ENCODE results near the gene NCOR2. TPM values are rescaled to one million over a fixed set of nuclear protein-coding genes. Genes with fewer than 3 reads are reported as not detected.
A peak's percentile ranks its signal among the peaks of the same experiment; 100 is the strongest.

The NCOR2 gene
- total RNA-seq, 2 donors from 2014 or later, result 185 to 207 TPM

GRCh38 chr12:124603831-124604251 lies 36.4 kb upstream of the NCOR2 start:
- H3K36me3 ChIP-seq (ENCODE audit: control insufficient read depth, insufficient read depth, low read length), result no peaks in the 10 kb centered on the region
- no peak for TF ChIP-seq CTCF (conservative IDR thresholded peaks at IDR 0.05)
- peaks cover 1% of the 10 kb centered on the region for H3K27me3 Mint-ChIP-seq (ENCODE audit: insufficient read depth)
- peaks cover 16% of the 10 kb centered on the region for H3K9me3 ChIP-seq (ENCODE audit: control insufficient read depth, low read length)
- no peak overlapping the region for H3K4me3 Mint-ChIP-seq
- peaks cover 11% of the 10 kb centered on the region for H3K4me1 ChIP-seq (ENCODE audit: control insufficient read depth, insufficient read depth, low read length)
- no peak overlapping the region for H3K4me3 ChIP-seq (ENCODE audit: low read length)
- DNase-seq, result no peak
- peaks cover 2% of the 10 kb centered on the region for H3K36me3 Mint-ChIP-seq (ENCODE audit: low read depth)
- no peaks in the 10 kb centered on the region for H3K27me3 ChIP-seq (ENCODE audit: control insufficient read depth, insufficient read depth, low read length, poor library complexity, severe bottlenecking)
- H3K9me3 Mint-ChIP-seq, result peaks cover 16% of the 10 kb centered on the region
- H3K27ac ChIP-seq (ENCODE audit: low read depth, low read length), result peak overlapping the region; percentile 78
- WGBS, 2 experiments (ENCODE audit: insufficient coverage in 1 of 2, insufficient read length in 1 of 2), result 93 to 94% methylated on average over 10 to 12 of the region's 12 CpGs
- no peak overlapping the region for H3K27ac Mint-ChIP-seq
- H3K4me1 Mint-ChIP-seq, result peaks cover 18% of the 10 kb centered on the region
- H3K9ac ChIP-seq (ENCODE audit: extremely low read depth, low read length, poor library complexity, severe bottlenecking), result no peak overlapping the region

- Histone ChIP-seq H3K4me3 (ENCODE audit: low read length) (no peak overlapping the region), H3K9me3 (ENCODE audit: control insufficient read depth, low read length) (peaks cover 18% of the 10 kb centered on the region), H3K9ac (ENCODE audit: extremely low read depth, low read length, poor library complexity, severe bottlenecking) (no peak overlapping the region), H3K27me3 (ENCODE audit: control insufficient read depth, insufficient read depth, low read length, poor library complexity, severe bottlenecking) (no peaks in the 10 kb centered on the region), H3K27ac (ENCODE audit: low read depth, low read length) (peak overlapping the region; percentile 78), H3K36me3 (ENCODE audit: control insufficient read depth, insufficient read depth, low read length) (no peaks in the 10 kb centered on the region), H3K4me1 (ENCODE audit: control insufficient read depth, insufficient read depth, low read length) (peaks cover 11% of the 10 kb centered on the region)
- H3K4me3 Mint-ChIP-seq, result no peak overlapping the region
- no peak for DNase-seq
- H3K36me3 Mint-ChIP-seq (ENCODE audit: low read depth), result peaks cover 2% of the 10 kb centered on the region
- H3K4me1 Mint-ChIP-seq, result peaks cover 15% of the 10 kb centered on the region
- H3K27ac Mint-ChIP-seq, result no peak overlapping the region
- WGBS, 2 experiments (ENCODE audit: insufficient coverage in 1 of 2, insufficient read length in 1 of 2), result 76 to 87% methylated on average over 7 to 12 of the region's 12 CpGs
- peaks cover 2% of the 10 kb centered on the region for H3K27me3 Mint-ChIP-seq (ENCODE audit: insufficient read depth)
- H3K9me3 Mint-ChIP-seq, result peaks cover 16% of the 10 kb centered on the region
- TF ChIP-seq CTCF (conservative IDR thresholded peaks at IDR 0.05), result no peak
These were observed 35.7 kb upstream of the NCOR2 start for GRCh38 chr12:124603100-124603541.

GRCh38 chr12:124601706-124602105 lies 34.3 kb upstream of the NCOR2 start:
- no peak for DNase-seq

More at GRCh38 chr12:124601706-124602105, 34.3 kb upstream of the NCOR2 start:
- Mint-ChIP-seq H3K4me1 (peaks cover 15% of the 10 kb centered on the region), H3K27ac (no peak overlapping the region), H3K9me3 (peaks cover 16% of the 10 kb centered on the region), H3K36me3 (ENCODE audit: low read depth) (peaks cover 2% of the 10 kb centered on the region), H3K27me3 (ENCODE audit: insufficient read depth) (peaks cover 2% of the 10 kb centered on the region), H3K4me3 (no peak overlapping the region)
- Histone ChIP-seq H3K9me3 (ENCODE audit: control insufficient read depth, low read length) (peaks cover 18% of the 10 kb centered on the region), H3K4me1 (ENCODE audit: control insufficient read depth, insufficient read depth, low read length) (peaks cover 11% of the 10 kb centered on the region), H3K9ac (ENCODE audit: extremely low read depth, low read length, poor library complexity, severe bottlenecking) (no peak overlapping the region), H3K27me3 (ENCODE audit: control insufficient read depth, insufficient read depth, low read length, poor library complexity, severe bottlenecking) (no peaks in the 10 kb centered on the region), H3K27ac (ENCODE audit: low read depth, low read length) (no peak overlapping the region), H3K36me3 (ENCODE audit: control insufficient read depth, insufficient read depth, low read length) (no peaks in the 10 kb centered on the region), H3K4me3 (ENCODE audit: low read length) (no peak overlapping the region)
- WGBS, 2 experiments (ENCODE audit: insufficient coverage in 1 of 2, insufficient read length in 1 of 2), result 87 to 90% methylated on average over 5 to 8 of the region's 8 CpGs
- no peak for TF ChIP-seq CTCF (conservative IDR thresholded peaks at IDR 0.05)
